ENCODE results near the gene USH2A.

The USH2A gene

GRCh38 chr1:216114180-216114579 lies 309.1 kb downstream of the USH2A start:
- no peak overlapping the region for H3K4me3 ChIP-seq (replicated peaks; ENCODE audit: low read depth, low read length)
- TF ChIP-seq CTCF (IDR thresholded peaks at IDR 0.05; ENCODE audit: low read depth, low read length, missing control alignments), result no peak
- no peak for DNase-seq (ENCODE audit: extremely low read depth, low read depth)

GRCh38 chr1:216113181-216113580 lies 310.1 kb downstream of the USH2A start:
- TF ChIP-seq CTCF (IDR thresholded peaks at IDR 0.05; ENCODE audit: low read depth, low read length, missing control alignments), result no peak
- DNase-seq (ENCODE audit: extremely low read depth, low read depth), result no peak
- no peak overlapping the region for H3K4me3 ChIP-seq (replicated peaks; ENCODE audit: low read depth, low read length)

GRCh38 chr1:216111842-216112241 lies 311.4 kb downstream of the USH2A start:
- no peak for TF ChIP-seq CTCF (IDR thresholded peaks at IDR 0.05; ENCODE audit: low read depth, low read length, missing control alignments)
- no peak for DNase-seq (ENCODE audit: extremely low read depth, low read depth)
- H3K4me3 ChIP-seq (replicated peaks; ENCODE audit: low read depth, low read length), result no peak overlapping the region

- no peak overlapping the region for H3K4me3 ChIP-seq (replicated peaks; ENCODE audit: low read depth, low read length)
- DNase-seq (ENCODE audit: extremely low read depth, low read depth), result no peak
- no peak for TF ChIP-seq CTCF (IDR thresholded peaks at IDR 0.05; ENCODE audit: low read depth, low read length, missing control alignments)
These were observed 327.8 kb downstream of the USH2A start for GRCh38 chr1:216095400-216095799.

- DNase-seq (ENCODE audit: extremely low read depth, low read depth), result no peak
- no peak for TF ChIP-seq CTCF (IDR thresholded peaks at IDR 0.05; ENCODE audit: low read depth, low read length, missing control alignments)
- H3K4me3 ChIP-seq (replicated peaks; ENCODE audit: low read depth, low read length), result no peak overlapping the region
These were observed 332.7 kb downstream of the USH2A start for GRCh38 chr1:216090556-216090955.

GRCh38 chr1:216086678-216087077 lies 336.6 kb downstream of the USH2A start:
- no peak for TF ChIP-seq CTCF (IDR thresholded peaks at IDR 0.05; ENCODE audit: low read depth, low read length, missing control alignments)
- H3K4me3 ChIP-seq (replicated peaks; ENCODE audit: low read depth, low read length), result no peak overlapping the region
- DNase-seq (ENCODE audit: extremely low read depth, low read depth), result no peak

GRCh38 chr1:216081445-216081844 lies 341.8 kb downstream of the USH2A start:
- no peak for DNase-seq (ENCODE audit: extremely low read depth, low read depth)
- H3K4me3 ChIP-seq (replicated peaks; ENCODE audit: low read depth, low read length), result no peak overlapping the region
- TF ChIP-seq CTCF (IDR thresholded peaks at IDR 0.05; ENCODE audit: low read depth, low read length, missing control alignments), result no peak
